HepG2 (cell line): Measurements from ENCODE around the gene FNDC3A. TPM values are rescaled to one million over a fixed set of nuclear protein-coding genes. Genes with fewer than 3 reads are reported as not detected.
"Not testable (repeated sequence)": the region's sequence is repeated elsewhere in the genome, so short reads cannot be mapped to it uniquely, and the experiment has no call there.

ENCODE experiments used
- ATAC-seq: fragments of 200-7000 bp; cut with Tn5 transposase; 3 replicates; pipeline ENCODE4 v1.9.1; 2020; ENCODE audit warnings: mild to moderate bottlenecking, moderate library complexity
- BruUV-seq: library from RNA; stranded (reverse); fragments of 400-500 nt; replicated peaks from 2 replicates; lab custom pipeline; 2021; lab: Mats Ljungman, UMichigan
- CTCF ChIA-PET: fragments of 300-600 bp; formaldehyde crosslinking; extraction: SDS; loops from one replicate; lab custom pipeline; 2021; ENCODE audit warnings: low total read pairs, inconsistent platforms, low intra/inter-chr PET ratio; lab: Yijun Ruan, JAX
- POLR2A ChIA-PET: fragments of 350-600 bp; sonication (Branson Sonifier 250); formaldehyde crosslinking; loops from one replicate; lab custom pipeline; 2020; ENCODE audit warnings: antibody characterized with exemption, inconsistent platforms; lab: Yijun Ruan, JAX
- DNase-seq: peaks from one replicate; pipeline ENCODE4 v3.0.0-alpha.2; 2015; ENCODE audit warnings: low spot score
- FAIRE-seq: peaks from 3 replicates; lab custom pipeline; 2011; peaks lifted over from hg19 to GRCh38; lab: Jason Lieb, UNC
- H2AFZ ChIP-seq: one replicate; pipeline ENCODE4 v1.6.1; 2011; ENCODE audit warnings: low read length, inconsistent platforms
- H3K27ac ChIP-seq: fragments of 300-600 bp; 3 replicates; pipeline ENCODE4 v1.8.0; 2011; ENCODE audit warnings: mixed run types, mild to moderate bottlenecking, mixed read lengths, low read length, inconsistent platforms; ENCODE audit not compliant: insufficient read depth; ENCODE audit errors: extremely low read length
- H3K27me3 ChIP-seq, 2 experiments: fragments of 200-600 bp in 1 of 2; 2 replicates in 1 of 2; 3 replicates in 1 of 2; pipeline versions ENCODE4 v1.6.0 to v1.8.0; 2011; ENCODE audit warnings: low read length in 2 of 2, mild to moderate bottlenecking in 2 of 2, moderate library complexity in 2 of 2, inconsistent platforms in 1 of 2; ENCODE audit not compliant: insufficient read depth in 2 of 2, control insufficient read depth in 1 of 2
- H3K36me3 ChIP-seq, 2 experiments: fragments of 200-600 bp in 1 of 2; replicated peaks in 1 of 2; 2 replicates in 1 of 2; 3 replicates in 1 of 2; pipeline versions ENCODE4 v1.5.1 to v1.8.0; 2011; ENCODE audit warnings: low read length in 2 of 2, inconsistent platforms in 1 of 2; ENCODE audit not compliant: insufficient read depth in 2 of 2, control insufficient read depth in 1 of 2
- H3K4me1 ChIP-seq: 2 replicates; pipeline ENCODE4 v1.5.1; 2012; ENCODE audit warnings: low read length, inconsistent platforms; ENCODE audit not compliant: insufficient read depth
- H3K4me2 ChIP-seq: 2 replicates; pipeline ENCODE4 v1.6.0; 2011; ENCODE audit warnings: low read depth, low read length, inconsistent platforms
- H3K4me3 ChIP-seq, 3 experiments: fragments of 200-600 bp in 1 of 3; sonication (generic), shearing (Covaris generic) in 1 of 3; replicated peaks in 1 of 3; 2 replicates each; pipeline ENCODE4 v1.5.1; 2011 to 2016; ENCODE audit warnings: low read length in 3 of 3, inconsistent platforms in 2 of 3, low read depth in 2 of 3, mild to moderate bottlenecking in 2 of 3, control low read depth in 1 of 3, mixed read lengths in 1 of 3; ENCODE audit not compliant: insufficient read depth in 1 of 3
- H3K79me2 ChIP-seq: one replicate; pipeline ENCODE4 v1.6.1; 2011; ENCODE audit warnings: low read length, inconsistent platforms; ENCODE audit not compliant: insufficient read depth
- H3K9ac ChIP-seq: 2 replicates; pipeline ENCODE4 v1.6.0; 2011; ENCODE audit warnings: mild to moderate bottlenecking, low read depth, low read length, inconsistent platforms; ENCODE audit not compliant: insufficient read depth
- H3K9me3 ChIP-seq: 2 replicates; pipeline ENCODE4 v1.5.1; 2012; ENCODE audit warnings: mild to moderate bottlenecking, low read length
- H4K20me1 ChIP-seq: 2 replicates; pipeline ENCODE4 v1.6.0; 2011; ENCODE audit warnings: inconsistent platforms, mild to moderate bottlenecking, low read length, moderate library complexity; ENCODE audit not compliant: insufficient read depth
- ETV5 ChIP-seq: IDR thresholded peaks from 2 replicates; pipeline ENCODE4 v1.6.1; 2018; ENCODE audit warnings: missing biosample characterization, missing genetic modification reagents, inconsistent platforms, borderline replicate concordance
- FOXA3 ChIP-seq: IDR thresholded peaks from 2 replicates; pipeline ENCODE4 v1.6.1; 2016; ENCODE audit warnings: missing genetic modification reagents, missing compliant biosample characterization
- HNF4A ChIP-seq: sonication (generic); formaldehyde crosslinking; IDR thresholded peaks from 2 replicates; pipeline ENCODE4 v1.4.0; 2020; ENCODE audit warnings: missing genetic modification reagents
- HNRNPH1 ChIP-seq: fragments of 200-400 bp; formaldehyde crosslinking; optimal IDR thresholded peaks from 2 replicates; pipeline ENCODE3; 2017; ENCODE audit warnings: mild to moderate bottlenecking, low read depth, low read length
- REXO4 ChIP-seq: sonication (generic); formaldehyde crosslinking; IDR thresholded peaks from 2 replicates; pipeline ENCODE4 v1.8.0; 2022; ENCODE audit warnings: missing genetic modification reagents, mild to moderate bottlenecking, borderline replicate concordance
- TOPORS ChIP-seq: sonication (generic); formaldehyde crosslinking; IDR thresholded peaks from 2 replicates; pipeline ENCODE4 v1.8.0; 2023; ENCODE audit warnings: mild to moderate bottlenecking, missing genetic modification reagents
- ZMYM4 ChIP-seq: sonication (generic); formaldehyde crosslinking; IDR thresholded peaks from 2 replicates; pipeline ENCODE4 v1.8.1; 2023; ENCODE audit warnings: mild to moderate bottlenecking, missing genetic modification reagents
- ZNF510 ChIP-seq: sonication (generic); formaldehyde crosslinking; IDR thresholded peaks from 2 replicates; pipeline ENCODE4 v1.4.0; 2020; ENCODE audit warnings: low read depth, mild to moderate bottlenecking, missing genetic modification reagents
- WGBS: methylation state at CpG from one replicate; pipeline ENCODE4 v1.1.6; 2017; ENCODE audit warnings: low lambda C conversion rate; 5-methylcytosine and 5-hydroxymethylcytosine counted together
- in situ Hi-C: cut with HindIII; loops from 2 replicates; pipeline ENCODE4 v1.10.0; 2017; ENCODE audit warnings: low pct_unique_long_range_greater_than_20kb; ENCODE audit not compliant: extremely low pct_ligation_motif_present
- intact Hi-C: fragments of 100-400 bp; cut with micrococcal nuclease; formaldehyde crosslinking; loops from one replicate; pipeline ENCODE4 v1.10.0; 2022; ENCODE audit not compliant: unreplicated experiment
- polyA plus RNA-seq, 8 experiments: library from polyadenylated mRNA; depleted of rRNA in 3 of 8; stranded (reverse) in 7 of 8; unstranded in 1 of 8; fragments of >200 nt; fragmentation: Illumina TruSeq in 4 of 8; extraction: Trizol in 4 of 8; gene quantifications; 2 replicates each; pipeline versions ENCODE4 v1.2.1 to v1.2.3, GENCODE V29; 2011 to 2016; ENCODE audit warnings: low read depth in 4 of 8, missing spikeins in 1 of 8, mixed read lengths in 1 of 8; ENCODE audit not compliant: insufficient read depth in 1 of 8
- total RNA-seq, 5 experiments: library from RNA; depleted of rRNA; stranded (reverse); fragments of >200 nt; fragmentation: Illumina TruSeq; extraction: Trizol; gene quantifications; 2 replicates each; pipeline ENCODE4 v1.2.3, GENCODE V29; 2016; ENCODE audit warnings: low read depth in 1 of 5
- TF ChIP-seq, protein P1 (sequence below), 2 experiments: sonication (generic) in 1 of 2; formaldehyde crosslinking in 1 of 2; IDR thresholded peaks; 2 replicates each; pipeline versions ENCODE4 v1.5.1 to v1.6.1; 2011 to 2020; ENCODE audit warnings: borderline replicate concordance in 1 of 2, low read depth in 1 of 2, low read length in 1 of 2, mild to moderate bottlenecking in 1 of 2, missing genetic modification reagents in 1 of 2, moderate library complexity in 1 of 2
- TF ChIP-seq, protein P2 (sequence below): sonication (generic); formaldehyde crosslinking; conservative IDR thresholded peaks from 2 replicates; pipeline ENCODE4 v1.4.0; 2020; ENCODE audit warnings: mild to moderate bottlenecking, missing genetic modification reagents, moderate library complexity
- TF ChIP-seq, protein P3 (sequence below): sonication (generic); formaldehyde crosslinking; IDR thresholded peaks from 2 replicates; pipeline ENCODE4; 2020; ENCODE audit warnings: missing genetic modification reagents, mild to moderate bottlenecking, borderline replicate concordance

The FNDC3A gene
- total and polyA plus RNA-seq, 2 of the 13 experiments (the other 11 are each of a cell fraction or from before 2014, with no cell fraction given): 36.7 to 39.3 TPM

DNA sequence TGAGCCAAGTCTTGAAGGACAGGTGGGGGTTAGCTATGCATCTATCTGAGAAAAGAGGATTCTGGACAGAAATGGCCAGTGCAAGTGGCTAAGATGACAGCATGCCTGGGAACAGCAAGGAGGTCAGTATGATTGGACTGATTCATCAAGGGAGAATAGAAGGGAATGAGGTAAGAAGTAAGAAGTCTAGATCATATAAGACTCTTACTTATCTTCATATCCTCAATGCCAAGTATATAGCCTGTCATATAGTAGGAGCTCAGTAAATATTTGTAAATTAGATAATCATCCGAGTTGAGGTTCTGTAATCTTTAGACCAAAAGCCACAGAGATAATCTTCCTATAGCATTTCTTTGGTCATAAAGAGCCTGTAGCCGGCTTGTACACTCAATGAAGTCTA is 141.2 kb downstream of the FNDC3A start (continued):
- no peak for TF ChIP-seq TOPORS (CRISPR knock-in tag)
- TF ChIP-seq ETV5 (CRISPR knock-in tag): no peak
- TF ChIP-seq ZNF510: no peak
- no peak for TF ChIP-seq REXO4 (CRISPR knock-in tag)
- TF ChIP-seq, protein P1, sequence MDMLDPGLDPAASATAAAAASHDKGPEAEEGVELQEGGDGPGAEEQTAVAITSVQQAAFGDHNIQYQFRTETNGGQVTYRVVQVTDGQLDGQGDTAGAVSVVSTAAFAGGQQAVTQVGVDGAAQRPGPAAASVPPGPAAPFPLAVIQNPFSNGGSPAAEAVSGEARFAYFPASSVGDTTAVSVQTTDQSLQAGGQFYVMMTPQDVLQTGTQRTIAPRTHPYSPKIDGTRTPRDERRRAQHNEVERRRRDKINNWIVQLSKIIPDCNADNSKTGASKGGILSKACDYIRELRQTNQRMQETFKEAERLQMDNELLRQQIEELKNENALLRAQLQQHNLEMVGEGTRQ (IDR thresholded peaks at IDR 0.05; ENCODE audit: low read depth, low read length): no peak
- TF ChIP-seq, protein P1 (CRISPR knock-in tag; IDR thresholded peaks at IDR 0.05; ENCODE audit: borderline replicate concordance): no peak
- no peak for TF ChIP-seq HNRNPH1

DNA sequence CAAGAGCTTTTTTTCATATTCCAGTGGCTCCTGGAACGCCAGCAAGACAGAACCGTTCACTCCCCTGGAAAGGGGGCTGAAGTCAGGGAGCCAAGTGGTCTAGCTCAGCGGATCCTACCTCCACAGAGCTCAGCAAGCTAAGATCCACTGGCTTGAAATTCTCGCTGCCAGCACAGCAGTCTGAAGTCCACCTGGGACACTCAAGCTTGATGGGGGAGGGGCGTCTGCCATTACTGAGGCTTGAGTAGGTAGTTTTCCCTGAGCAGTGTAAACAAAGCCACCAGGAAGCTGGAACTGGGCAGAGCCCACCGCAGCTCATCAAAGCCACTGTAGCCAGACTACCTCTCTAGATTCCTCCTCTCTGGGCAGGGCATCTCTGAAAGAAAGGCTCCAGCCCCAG is 142.7 kb downstream of the FNDC3A start:
- BruUV-seq, H2AFZ ChIP-seq, ATAC-seq, H3K27me3 ChIP-seq, H3K27ac ChIP-seq, H4K20me1 ChIP-seq, H3K79me2 ChIP-seq, H3K9me3 ChIP-seq, H3K9ac ChIP-seq, H3K4me3 ChIP-seq, H3K4me2 ChIP-seq, in situ Hi-C loops, CTCF ChIA-PET, FAIRE-seq: not testable (repeated sequence)
- peaks cover 3 to 34% of the 10 kb centered on the region in 2 experiments; a peak in 4 of 5 replicates for H3K36me3 ChIP-seq
- DNase-seq: peak; percentile 18
- POLR2A ChIA-PET: interaction anchor here (1.0 kb wide), 1 partner anchor 9 kb away, joined by 3 read pairs; no protein-coding TSS in a partner anchor
- intact Hi-C loops: loop anchor here (10.0 kb wide), 1 partner anchor 144 kb away; the partner anchor contains the start of gene FNDC3A
- 84% methylated on average over 5 of the region's 6 CpGs for WGBS
- H3K4me1 ChIP-seq: peaks cover 34% of the 10 kb centered on the region
- TF ChIP-seq ZMYM4 (CRISPR knock-in tag) (peak; percentile 64), FOXA3 (CRISPR knock-in tag) (peak; percentile 34; the same call in 1 of the 2 replicates), HNF4A (CRISPR knock-in tag) (peak; percentile 71)
- TF ChIP-seq, protein P2, sequence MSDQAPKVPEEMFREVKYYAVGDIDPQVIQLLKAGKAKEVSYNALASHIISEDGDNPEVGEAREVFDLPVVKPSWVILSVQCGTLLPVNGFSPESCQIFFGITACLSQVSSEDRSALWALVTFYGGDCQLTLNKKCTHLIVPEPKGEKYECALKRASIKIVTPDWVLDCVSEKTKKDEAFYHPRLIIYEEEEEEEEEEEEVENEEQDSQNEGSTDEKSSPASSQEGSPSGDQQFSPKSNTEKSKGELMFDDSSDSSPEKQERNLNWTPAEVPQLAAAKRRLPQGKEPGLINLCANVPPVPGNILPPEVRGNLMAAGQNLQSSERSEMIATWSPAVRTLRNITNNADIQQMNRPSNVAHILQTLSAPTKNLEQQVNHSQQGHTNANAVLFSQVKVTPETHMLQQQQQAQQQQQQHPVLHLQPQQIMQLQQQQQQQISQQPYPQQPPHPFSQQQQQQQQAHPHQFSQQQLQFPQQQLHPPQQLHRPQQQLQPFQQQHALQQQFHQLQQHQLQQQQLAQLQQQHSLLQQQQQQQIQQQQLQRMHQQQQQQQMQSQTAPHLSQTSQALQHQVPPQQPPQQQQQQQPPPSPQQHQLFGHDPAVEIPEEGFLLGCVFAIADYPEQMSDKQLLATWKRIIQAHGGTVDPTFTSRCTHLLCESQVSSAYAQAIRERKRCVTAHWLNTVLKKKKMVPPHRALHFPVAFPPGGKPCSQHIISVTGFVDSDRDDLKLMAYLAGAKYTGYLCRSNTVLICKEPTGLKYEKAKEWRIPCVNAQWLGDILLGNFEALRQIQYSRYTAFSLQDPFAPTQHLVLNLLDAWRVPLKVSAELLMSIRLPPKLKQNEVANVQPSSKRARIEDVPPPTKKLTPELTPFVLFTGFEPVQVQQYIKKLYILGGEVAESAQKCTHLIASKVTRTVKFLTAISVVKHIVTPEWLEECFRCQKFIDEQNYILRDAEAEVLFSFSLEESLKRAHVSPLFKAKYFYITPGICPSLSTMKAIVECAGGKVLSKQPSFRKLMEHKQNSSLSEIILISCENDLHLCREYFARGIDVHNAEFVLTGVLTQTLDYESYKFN (CRISPR knock-in tag): peak; percentile 28; the same call in 1 of the 2 replicates
- TF ChIP-seq, protein P3, sequence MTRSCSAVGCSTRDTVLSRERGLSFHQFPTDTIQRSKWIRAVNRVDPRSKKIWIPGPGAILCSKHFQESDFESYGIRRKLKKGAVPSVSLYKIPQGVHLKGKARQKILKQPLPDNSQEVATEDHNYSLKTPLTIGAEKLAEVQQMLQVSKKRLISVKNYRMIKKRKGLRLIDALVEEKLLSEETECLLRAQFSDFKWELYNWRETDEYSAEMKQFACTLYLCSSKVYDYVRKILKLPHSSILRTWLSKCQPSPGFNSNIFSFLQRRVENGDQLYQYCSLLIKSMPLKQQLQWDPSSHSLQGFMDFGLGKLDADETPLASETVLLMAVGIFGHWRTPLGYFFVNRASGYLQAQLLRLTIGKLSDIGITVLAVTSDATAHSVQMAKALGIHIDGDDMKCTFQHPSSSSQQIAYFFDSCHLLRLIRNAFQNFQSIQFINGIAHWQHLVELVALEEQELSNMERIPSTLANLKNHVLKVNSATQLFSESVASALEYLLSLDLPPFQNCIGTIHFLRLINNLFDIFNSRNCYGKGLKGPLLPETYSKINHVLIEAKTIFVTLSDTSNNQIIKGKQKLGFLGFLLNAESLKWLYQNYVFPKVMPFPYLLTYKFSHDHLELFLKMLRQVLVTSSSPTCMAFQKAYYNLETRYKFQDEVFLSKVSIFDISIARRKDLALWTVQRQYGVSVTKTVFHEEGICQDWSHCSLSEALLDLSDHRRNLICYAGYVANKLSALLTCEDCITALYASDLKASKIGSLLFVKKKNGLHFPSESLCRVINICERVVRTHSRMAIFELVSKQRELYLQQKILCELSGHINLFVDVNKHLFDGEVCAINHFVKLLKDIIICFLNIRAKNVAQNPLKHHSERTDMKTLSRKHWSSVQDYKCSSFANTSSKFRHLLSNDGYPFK (CRISPR knock-in tag): peak; percentile 19; the same call in 1 of the 2 replicates
